PFSK-1 (cell line): Measurements from ENCODE around the gene THEM5.

Source experiments
- SIN3A ChIP-seq: IDR thresholded peaks from 2 replicates; pipeline ENCODE4 v1.6.1; 2012; ENCODE audit warnings: mild to moderate bottlenecking, low read length, moderate library complexity, borderline replicate concordance; ENCODE audit not compliant: insufficient read depth
- TAF1 ChIP-seq: IDR thresholded peaks from 2 replicates; pipeline ENCODE4 v1.6.1; 2012; ENCODE audit warnings: low read length, control low read depth, borderline replicate concordance; ENCODE audit not compliant: insufficient read depth

- TF ChIP-seq SIN3A (no peak), TAF1 (no peak)
Measured at GRCh38 chr1:151807131-151807530, 46.4 kb downstream of the THEM5 start.
